Measurements from ENCODE around the gene ARL9. TPM values are rescaled to one million over a fixed set of nuclear protein-coding genes. Genes with fewer than 3 reads are reported as not detected.

The ARL9 gene, protein sequence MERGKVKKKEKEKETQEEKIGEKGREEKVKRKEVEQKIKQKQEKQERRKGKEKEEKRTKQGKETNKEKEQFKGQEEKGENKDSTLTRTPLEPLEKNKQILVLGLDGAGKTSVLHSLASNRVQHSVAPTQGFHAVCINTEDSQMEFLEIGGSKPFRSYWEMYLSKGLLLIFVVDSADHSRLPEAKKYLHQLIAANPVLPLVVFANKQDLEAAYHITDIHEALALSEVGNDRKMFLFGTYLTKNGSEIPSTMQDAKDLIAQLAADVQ
- total RNA-seq = under 0.01 TPM in 1 of 2 replicates, not detected in the other

DNA sequence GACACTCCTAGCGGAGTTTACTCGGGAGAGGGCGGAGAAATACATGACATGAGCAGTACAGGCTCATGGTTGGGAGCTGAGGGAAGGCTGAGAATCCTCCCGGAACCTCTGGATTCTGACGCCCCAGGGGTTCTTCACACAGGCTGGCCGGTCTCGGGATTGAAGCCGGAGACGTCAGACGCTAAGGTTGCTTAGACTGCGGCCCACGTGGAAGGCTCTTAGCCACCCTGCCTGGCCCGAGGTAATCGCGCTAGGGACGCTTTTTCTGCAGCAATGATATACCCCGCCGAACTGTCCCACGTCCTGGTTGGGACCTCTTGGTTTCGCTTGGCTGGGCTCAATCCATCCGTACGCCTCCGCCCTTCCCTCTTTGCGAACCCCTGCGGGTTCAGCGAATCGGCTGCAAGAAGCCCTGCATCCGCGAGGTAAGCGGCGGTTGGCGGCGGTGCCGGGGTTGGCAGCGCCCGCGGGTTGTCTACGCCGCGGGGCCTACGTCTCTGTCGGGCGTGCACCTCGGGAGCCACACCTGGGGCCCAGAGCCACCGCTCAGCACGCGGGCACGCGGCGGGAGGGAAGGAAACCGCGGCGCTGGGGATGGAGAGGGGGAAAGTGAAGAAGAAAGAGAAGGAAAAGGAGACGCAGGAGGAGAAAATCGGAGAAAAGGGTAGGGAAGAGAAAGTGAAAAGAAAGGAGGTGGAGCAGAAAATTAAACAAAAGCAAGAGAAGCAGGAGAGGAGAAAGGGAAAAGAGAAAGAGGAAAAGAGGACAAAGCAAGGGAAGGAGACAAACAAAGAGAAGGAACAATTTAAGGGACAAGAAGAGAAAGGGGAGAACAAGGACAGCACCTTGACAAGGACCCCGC lies at the start of gene ARL9:
TSS of gene ARL9 (plus strand) at position 523 of the 862 bp plus-strand sequence. CDS start at position 595, 72 bp downstream.

DNA sequence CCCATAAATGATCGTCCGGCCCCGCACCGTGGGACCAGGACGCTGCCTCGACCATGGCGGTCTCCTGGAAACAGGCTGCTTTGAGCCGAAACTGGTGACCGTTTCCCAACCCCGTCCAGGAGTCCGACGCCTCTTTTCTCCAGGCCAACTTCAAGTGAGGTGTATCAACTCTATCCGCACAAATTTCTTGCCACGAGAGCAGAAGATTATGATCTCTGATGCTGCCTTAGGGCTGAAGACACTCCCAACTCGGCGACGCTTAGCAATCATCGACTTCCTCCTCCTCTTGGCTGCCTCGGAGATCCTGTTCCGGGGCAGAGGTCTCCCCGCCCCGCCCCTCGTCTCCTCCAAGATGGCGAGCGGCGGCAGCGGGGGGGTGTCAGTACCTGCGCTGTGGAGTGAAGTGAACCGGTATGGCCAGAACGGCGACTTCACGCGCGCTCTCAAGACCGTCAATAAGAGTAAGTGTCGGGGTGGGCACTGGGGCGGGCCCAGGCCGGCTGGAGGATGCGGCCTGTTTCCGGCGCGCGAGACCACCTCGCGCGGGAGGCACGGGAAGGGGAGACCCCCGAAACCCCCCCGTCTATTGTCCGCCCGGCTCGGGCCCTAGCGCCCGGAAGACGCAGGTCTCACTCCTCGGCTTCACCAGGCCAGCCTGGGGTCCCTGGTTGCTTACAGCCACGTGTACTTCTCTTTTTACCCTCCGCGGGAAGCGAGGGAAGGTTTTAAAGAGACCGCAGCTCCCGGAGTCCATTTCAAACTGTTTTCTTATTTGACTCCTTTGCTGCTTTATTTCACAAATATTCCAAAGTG lies 38.1 kb upstream of the ARL9 start, which contains the start of gene SRP72:
TSS of gene SRP72 (plus strand) at position 334 of the 813 bp plus-strand sequence. CDS start at position 353, 19 bp downstream.

Other genes starting within 250 kb of the ARL9 start
- gene AASDH, start 118.3 kb upstream of the ARL9 start, total RNA-seq = 9.1 and 14.1 TPM in 2 replicates
- gene PPAT, start 70.2 kb upstream of the ARL9 start, total RNA-seq = 27.3 and 37.5 TPM in 2 replicates
- 43.2 and 78.7 TPM in 2 replicates for gene PAICS, start 69.5 kb upstream of the ARL9 start, total RNA-seq
- gene SRP72, start 38.2 kb upstream of the ARL9 start, total RNA-seq = 50.6 and 91.6 TPM in 2 replicates
- gene HOPX, start 175.5 kb downstream of the ARL9 start, total RNA-seq = 32.8 and 33.9 TPM in 2 replicates